Endothelial cell of umbilical vein (primary cell): Measurements from ENCODE around the gene SH3RF3.

Experiments
- JUN ChIP-seq: IDR thresholded peaks from 2 replicates; pipeline ENCODE4 v1.6.1; 2011; ENCODE audit warnings: borderline replicate concordance, low read depth; ENCODE audit not compliant: insufficient read length, insufficient read depth
- TF ChIP-seq, protein P1 (sequence below), 2 donors: IDR thresholded peaks; 1 replicate in 1 of 2; 2 replicates in 1 of 2; pipeline ENCODE4 v1.5.1; 2011; ENCODE audit warnings: low read length in 2 of 2, mild to moderate bottlenecking in 2 of 2, moderate library complexity in 2 of 2, control low read depth in 1 of 2, inconsistent platforms in 1 of 2, low read depth in 1 of 2; ENCODE audit not compliant: insufficient read depth in 1 of 2; ENCODE audit errors: extremely low read depth in 1 of 2

DNA sequence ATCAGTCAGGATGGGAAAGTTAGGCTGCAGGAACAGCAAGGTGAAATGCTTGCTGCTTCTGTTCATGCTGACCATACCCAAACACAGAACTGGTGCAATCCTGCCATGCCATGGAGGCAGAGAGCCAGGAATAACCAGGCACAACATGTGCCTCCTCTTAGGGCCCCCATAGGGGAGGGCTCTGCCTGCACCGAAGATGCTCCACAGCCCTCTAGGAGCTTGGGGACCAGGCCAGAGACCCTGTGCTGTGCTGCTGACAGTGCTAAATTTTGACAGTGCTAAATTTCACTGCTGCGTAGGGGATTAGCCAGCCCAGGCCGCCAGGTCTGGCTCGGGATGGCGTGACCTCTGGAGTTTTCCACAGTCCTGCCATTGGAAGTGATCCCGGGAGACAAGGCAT is 173.3 kb downstream of the SH3RF3 start:
- TF ChIP-seq JUN = no peak
- TF ChIP-seq, protein P1, sequence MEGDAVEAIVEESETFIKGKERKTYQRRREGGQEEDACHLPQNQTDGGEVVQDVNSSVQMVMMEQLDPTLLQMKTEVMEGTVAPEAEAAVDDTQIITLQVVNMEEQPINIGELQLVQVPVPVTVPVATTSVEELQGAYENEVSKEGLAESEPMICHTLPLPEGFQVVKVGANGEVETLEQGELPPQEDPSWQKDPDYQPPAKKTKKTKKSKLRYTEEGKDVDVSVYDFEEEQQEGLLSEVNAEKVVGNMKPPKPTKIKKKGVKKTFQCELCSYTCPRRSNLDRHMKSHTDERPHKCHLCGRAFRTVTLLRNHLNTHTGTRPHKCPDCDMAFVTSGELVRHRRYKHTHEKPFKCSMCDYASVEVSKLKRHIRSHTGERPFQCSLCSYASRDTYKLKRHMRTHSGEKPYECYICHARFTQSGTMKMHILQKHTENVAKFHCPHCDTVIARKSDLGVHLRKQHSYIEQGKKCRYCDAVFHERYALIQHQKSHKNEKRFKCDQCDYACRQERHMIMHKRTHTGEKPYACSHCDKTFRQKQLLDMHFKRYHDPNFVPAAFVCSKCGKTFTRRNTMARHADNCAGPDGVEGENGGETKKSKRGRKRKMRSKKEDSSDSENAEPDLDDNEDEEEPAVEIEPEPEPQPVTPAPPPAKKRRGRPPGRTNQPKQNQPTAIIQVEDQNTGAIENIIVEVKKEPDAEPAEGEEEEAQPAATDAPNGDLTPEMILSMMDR (IDR thresholded peaks at IDR 0.05; ENCODE audit: extremely low read depth in 1 of 2, insufficient read depth in 1 of 2, low read depth in 1 of 2, low read length in 2 of 2) = no peak
